Mammary epithelial cell (primary cell): ENCODE results near the gene KRTAP9-9.

ENCODE experiments used
- CTCF ChIP-seq, 2 donors: IDR thresholded peaks in 1 of 2; conservative IDR thresholded peaks in 1 of 2; 2 replicates each; pipeline ENCODE4 v1.5.1; 2011 to 2012; ENCODE audit warnings: inconsistent platforms in 2 of 2, low read length in 2 of 2, mild to moderate bottlenecking in 2 of 2, control low read depth in 1 of 2, low read depth in 1 of 2; ENCODE audit not compliant: insufficient read depth in 1 of 2; ENCODE audit errors: extremely low read depth in 1 of 2
- EZH2 ChIP-seq: IDR thresholded peaks from 2 replicates; pipeline ENCODE4 v1.6.1; 2012; ENCODE audit warnings: low read length, inconsistent platforms, borderline replicate concordance

- TF ChIP-seq CTCF (conservative IDR thresholded peaks at IDR 0.05 in 1 of 2, IDR thresholded peaks at IDR 0.05 in 1 of 2; ENCODE audit: extremely low read depth in 1 of 2, insufficient read depth in 1 of 2, low read depth in 1 of 2, low read length in 2 of 2), result no peak
- TF ChIP-seq EZH2, result no peak
Observed at GRCh38 chr17:41251261-41251660, 3.9 kb upstream of the KRTAP9-9 start.
